HG03066 (cell line): ENCODE measurements around the gene CNDP1.

Experiments
- ATAC-seq: cut with Tn5 transposase; IDR thresholded peaks from one replicate; pipeline ENCODE4 v1.9.1; 2021; ENCODE audit warnings: low read depth; ENCODE audit not compliant: unreplicated experiment

CNDP1 gene

DNA sequence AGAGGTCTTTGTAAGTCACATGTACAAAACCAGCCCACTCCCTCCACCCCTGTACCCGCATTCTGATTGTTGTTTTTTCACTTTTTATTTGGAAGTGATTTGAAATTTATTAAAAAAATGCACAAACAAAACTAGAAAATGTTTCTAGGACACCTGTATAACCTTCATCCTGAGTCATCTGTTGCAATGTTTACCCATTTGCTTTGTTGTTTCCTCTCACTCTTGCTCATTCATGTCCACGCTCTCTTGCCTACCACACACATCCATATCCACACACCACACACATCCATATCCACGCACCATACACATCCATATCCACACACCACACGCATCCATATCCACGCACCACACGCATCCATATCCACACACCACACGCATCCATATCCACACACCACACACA, 82.2 kb downstream of the CNDP1 start:
- ATAC-seq = no peak

DNA sequence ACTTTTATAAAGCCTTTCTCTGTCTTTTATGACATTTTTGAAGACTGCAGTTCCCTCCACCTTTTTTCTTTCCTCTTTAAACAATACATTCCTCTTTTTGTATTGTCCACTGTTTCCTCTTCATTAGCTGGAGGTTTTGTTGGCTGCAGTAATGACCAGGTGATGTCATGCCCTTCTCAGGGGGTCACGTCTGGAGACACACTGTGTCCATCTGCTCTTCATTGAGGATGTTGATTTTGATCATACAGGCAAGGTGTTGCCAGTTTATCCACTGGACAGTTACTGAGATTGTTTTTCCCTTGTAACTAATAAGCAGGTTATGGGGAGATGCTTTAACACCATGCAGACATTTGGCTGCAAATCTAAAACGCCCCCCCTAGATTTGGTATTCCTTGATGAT, 83.2 kb downstream of the CNDP1 start:
- no peak for ATAC-seq

DNA sequence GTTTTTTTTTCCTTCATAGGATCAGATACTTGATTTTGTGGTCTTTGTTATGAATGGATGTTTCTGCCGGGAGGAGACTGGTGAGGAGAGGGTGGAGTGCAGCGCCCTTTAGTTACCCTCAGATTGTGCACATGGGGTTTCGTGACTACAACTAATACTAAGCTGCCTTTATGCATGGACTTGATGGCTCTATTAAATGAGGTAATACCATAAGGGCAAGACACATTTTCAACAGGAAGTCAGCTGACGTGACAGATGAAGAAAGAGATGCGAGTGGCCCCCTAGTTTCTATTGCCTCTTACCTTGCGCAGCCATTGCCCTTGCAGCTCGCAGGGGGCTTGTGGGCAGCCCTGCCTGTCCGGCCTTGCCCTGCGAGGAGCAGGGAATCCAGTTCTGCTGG, 87.8 kb downstream of the CNDP1 start:
- ATAC-seq = no peak

DNA sequence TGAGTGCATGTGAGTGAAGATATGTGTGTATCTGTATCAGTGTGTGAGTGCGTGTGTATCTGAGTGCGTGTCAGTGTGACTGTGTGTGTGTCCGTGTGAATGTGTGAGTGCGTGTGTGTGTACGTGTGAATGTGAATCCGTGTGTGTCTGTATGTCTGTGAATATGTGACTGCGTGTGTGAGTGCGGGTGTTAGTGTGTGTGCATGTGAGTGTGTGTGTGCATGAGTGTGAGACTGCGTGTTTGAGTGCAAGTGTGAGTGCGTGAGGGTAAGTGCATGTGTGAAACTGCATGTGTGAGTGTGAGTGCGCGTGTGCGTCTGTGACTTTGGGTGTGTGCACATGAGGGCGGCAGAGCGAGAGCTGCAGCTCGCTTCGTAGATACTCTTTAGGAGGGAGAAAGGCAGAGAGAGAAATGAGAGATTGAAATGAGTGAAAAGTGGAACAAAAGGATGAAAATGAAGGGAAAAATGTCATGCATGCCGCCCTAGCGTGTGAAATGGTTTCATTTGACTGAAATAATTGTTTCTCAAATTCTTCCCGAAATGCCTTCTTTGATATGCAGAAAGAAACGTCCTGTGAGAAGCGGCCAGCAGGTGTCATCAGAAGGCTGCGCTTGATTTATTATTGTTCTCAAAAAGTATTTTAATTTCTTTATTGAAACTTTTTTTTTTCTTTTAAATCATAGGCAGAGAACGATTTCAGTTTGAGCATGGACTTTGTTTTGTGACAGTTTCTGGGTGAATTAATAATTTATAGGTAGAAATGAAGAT, 88.9 kb downstream of the CNDP1 start:
- ATAC-seq = no peak

DNA sequence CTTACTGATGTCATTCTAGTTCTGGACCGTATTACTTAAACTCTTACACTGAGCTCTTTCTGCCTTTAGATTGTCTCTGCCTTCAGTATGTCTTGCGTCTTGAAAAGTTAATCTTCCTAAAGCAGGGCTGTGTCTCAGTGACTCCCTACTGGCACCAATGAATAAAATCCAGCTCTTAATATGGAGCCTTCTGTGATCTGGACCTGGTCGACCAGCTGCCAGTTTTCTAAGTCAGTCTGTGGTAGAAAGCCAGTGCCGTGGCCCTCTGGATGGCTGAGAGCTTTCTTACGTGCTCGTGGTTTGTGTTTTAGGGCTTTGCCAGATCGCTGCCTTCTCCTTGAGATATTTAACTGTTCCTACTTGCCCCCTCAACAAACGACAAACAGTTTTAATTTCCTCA, 90.2 kb downstream of the CNDP1 start:
- no peak for ATAC-seq

DNA sequence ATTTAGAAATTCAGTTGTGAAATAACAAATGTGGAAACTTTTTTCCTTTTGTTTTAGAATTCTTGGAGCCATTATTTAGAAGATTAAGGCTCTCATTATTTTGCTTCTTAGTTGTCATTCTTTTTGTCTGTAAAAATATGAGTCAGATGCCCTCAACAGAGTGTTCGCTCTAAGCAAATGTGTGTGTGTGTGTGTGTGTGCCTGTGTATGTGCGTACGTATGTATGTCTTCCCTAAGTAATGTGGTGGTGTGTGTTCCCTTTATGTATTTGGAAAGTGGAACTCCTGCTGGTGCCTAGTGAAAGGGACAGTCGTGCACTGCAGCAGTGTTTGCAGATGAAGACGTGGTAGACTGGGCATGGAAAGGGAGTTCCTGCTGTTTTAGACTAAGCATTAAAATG, 90.9 kb downstream of the CNDP1 start:
- ATAC-seq = no peak

DNA sequence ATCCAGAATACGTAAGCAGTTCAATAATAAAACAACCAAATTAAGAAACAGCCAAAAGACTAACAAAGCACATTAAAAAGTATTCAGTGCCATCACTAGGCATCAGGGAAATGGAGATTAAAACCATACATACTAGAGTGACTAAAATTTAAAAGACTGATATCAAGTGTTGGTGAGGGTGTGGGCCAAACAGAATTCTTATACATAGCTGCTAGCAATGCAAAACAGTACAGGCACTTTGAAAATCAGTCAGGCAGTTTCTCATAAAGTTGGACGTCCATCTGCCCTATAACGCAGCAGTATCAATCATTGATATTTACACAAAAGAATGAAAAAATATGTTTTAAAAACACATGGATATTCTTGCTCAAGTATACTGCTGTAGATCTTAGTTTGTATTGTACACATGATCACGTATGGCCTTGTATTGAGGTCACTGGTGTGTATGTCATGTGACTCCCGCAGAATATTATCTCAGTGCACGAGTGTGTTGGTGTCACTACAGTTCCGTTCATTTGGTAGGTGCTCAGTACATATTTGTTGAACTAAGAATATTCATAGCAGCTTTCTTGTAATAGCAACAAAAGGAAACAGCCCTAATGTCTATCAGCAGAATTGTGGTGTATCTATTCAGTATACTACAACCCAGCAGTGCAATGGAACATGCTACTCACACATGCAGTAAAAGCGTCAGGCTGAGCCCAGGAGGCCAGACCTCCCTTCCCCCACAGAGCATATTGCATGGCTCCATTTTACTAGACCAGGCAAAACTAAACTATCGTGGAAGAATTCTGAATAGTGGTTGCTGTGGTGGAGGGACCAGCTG, 92.0 kb downstream of the CNDP1 start:
- ATAC-seq = no peak

DNA sequence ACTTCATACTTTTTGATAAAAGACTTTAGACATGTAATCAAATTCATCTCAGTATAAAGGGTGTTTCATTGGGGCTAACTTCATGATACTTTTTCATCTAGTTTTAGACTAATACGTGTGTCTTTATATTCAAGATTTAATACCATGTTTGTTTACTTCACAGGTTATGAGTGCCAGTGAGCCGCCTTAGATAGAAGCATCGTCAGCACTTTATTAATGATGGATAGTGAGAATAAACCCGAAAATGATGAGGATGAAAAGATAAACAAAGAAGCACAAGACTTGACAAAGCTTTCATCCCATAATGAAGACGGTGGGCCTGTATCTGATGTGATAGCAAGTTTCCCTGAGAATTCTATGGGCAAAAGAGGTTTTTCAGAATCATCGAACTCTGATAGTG, 96.5 kb downstream of the CNDP1 start:
- no peak for ATAC-seq

DNA sequence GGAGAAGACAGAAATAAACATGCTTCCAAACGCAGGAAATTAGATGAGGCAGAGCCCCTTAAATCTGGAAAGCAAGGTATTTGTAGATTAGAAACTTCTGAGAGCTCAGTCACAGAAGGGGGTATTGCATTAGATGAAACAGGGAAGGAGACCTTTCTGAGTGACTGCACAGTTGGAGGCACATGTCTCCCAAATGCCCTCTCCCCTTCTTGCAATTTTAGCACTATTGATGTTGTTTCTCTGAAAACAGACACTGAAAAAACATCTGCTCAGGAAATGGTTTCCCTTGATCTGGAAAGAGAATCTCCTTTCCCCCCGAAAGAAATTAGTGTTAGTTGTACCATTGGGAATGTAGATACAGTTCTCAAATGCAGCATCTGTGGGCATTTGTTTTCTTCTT, 96.9 kb downstream of the CNDP1 start:
- ATAC-seq = no peak

DNA sequence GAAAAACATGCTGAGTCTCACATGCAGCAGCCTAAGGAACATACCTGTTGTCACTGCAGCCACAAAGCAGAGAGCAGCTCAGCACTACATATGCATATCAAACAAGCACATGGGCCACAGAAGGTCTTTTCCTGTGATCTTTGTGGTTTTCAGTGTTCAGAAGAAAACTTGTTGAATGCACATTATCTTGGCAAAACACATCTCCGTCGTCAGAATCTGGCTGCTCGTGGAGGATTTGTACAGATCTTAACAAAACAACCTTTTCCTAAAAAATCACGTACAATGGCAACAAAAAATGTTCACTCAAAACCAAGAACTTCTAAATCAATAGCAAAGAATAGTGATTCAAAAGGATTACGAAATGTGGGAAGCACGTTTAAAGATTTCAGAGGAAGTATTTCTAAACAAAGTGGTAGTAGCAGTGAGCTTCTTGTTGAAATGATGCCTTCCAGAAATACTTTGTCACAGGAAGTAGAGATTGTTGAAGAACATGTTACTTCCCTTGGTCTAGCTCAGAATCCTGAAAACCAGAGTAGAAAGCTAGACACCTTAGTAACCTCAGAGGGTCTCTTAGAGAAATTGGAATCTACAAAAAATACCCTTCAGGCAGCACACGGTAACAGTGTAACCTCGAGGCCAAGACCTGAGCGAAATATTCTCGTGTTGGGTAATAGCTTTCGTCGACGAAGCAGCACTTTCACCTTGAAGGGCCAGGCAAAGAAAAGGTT, 97.5 kb downstream of the CNDP1 start:
- ATAC-seq = no peak

DNA sequence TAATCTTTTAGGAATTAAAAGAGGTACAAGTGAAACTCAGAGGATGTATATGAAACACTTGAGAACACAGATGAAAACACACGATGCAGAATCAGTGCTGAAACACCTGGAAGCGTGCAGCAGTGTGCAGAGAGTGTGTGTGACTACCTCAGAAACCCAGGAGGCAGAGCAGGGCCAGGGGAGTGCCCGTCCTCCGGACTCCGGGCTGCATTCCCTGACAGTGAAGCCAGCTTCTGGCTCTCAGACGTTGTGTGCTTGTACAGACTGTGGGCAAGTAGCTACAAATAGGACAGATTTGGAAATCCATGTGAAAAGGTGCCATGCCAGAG, 98.0 kb downstream of the CNDP1 start:
- no peak for ATAC-seq

DNA sequence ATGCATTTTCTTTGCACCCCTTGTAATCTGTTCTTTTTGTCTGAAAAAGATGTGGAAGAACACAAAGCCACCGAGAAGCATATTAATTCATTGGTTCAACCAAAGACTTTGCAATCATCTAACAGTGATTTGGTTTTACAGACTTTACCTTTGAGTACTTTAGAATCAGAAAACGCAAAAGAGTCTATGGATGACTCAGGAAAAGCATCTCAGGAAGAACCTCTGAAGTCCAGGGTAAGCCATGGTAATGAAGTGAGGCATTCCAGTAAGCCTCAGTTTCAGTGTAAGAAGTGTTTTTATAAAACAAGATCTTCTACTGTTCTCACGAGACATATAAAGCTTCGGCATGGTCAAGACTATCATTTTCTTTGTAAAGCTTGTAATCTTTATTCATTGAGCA, 98.6 kb downstream of the CNDP1 start:
- no peak for ATAC-seq

DNA sequence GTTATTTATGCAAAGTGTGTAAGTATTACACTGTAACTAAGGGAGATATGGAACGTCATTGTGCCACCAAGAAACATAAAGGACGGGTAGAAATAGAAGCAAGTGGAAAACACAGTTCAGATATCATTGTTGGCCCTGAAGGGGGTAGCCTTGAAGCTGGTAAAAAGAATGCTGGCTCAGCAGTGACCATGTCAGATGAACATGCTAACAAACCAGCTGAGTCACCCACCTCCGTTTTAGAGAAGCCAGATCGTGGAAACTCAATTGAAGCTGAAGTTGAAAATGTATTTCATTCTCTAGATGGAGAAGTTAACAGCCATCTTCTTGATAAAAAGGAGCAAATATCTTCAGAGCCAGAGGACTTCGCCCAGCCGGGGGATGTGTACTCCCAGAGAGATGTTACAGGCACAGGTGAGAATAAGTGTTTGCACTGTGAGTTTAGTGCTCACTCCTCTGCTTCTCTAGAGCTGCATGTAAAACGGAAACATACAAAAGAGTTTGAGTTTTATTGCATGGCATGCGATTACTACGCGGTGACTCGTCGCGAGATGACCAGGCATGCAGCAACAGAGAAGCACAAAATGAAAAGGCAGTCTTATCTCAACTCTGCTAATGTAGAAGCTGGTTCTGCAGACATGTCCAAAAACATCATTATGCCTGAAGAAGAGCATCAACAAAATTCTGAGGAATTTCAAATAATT, 99.5 kb downstream of the CNDP1 start:
- ATAC-seq = no peak

DNA sequence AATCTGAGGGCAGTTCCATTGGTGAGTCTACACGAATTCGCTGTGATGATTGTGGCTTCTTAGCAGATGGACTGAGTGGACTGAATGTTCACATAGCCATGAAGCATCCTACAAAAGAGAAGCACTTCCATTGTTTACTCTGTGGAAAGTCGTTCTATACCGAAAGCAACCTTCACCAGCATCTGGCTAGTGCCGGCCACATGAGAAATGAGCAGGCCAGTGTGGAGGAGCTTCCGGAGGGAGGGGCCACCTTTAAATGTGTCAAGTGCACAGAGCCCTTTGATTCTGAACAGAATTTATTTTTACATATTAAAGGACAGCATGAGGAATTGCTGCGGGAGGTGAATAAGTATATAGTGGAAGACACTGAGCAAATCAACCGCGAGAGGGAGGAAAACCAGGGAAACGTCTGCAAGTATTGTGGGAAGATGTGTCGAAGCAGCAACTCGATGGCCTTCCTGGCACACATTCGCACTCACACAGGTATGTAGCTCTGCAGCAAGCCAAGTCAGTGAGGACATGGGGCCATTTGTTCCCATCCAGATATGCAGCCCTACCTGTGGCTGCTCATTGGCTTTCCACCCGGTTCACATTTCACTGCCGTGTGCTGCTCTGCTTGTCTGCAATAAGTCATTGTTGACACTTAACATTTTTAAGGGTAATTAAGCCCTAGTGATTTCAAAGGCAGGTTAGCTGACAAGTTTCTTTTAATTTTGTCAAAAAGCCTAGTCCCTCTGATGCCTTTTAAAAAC, 101.1 kb downstream of the CNDP1 start:
- ATAC-seq = no peak
